Ishikawa (cell line): ENCODE results near the gene TDO2.

ENCODE experiments used
- CREB1 ChIP-seq: IDR thresholded peaks from 2 replicates; pipeline ENCODE4 v1.6.1; 2012; ENCODE audit warnings: low read depth
- FOXM1 ChIP-seq: IDR thresholded peaks from 2 replicates; pipeline ENCODE4 v1.6.1; 2012; ENCODE audit warnings: low read depth, borderline replicate concordance
- MAX ChIP-seq: IDR thresholded peaks from 2 replicates; pipeline ENCODE4 v1.6.1; 2012
- NFIC ChIP-seq: IDR thresholded peaks from 2 replicates; pipeline ENCODE4 v1.6.1; 2012
- REST ChIP-seq: IDR thresholded peaks from 2 replicates; pipeline ENCODE4 v1.6.1; 2012; ENCODE audit warnings: low read depth, mild to moderate bottlenecking
- TAF1 ChIP-seq: IDR thresholded peaks from 2 replicates; pipeline ENCODE4 v1.6.1; 2012; ENCODE audit warnings: low read depth, mild to moderate bottlenecking
- TCF12 ChIP-seq: IDR thresholded peaks from 2 replicates; pipeline ENCODE4 v1.6.1; 2012; ENCODE audit warnings: low read depth
- USF1 ChIP-seq: IDR thresholded peaks from 2 replicates; pipeline ENCODE4 v1.6.1; 2012

GRCh38 chr4:155964016-155964891, 60.8 kb downstream of the TDO2 start:
- TF ChIP-seq REST (no peak), NFIC (no peak), FOXM1 (no peak), TCF12 (no peak), TAF1 (no peak), MAX (no peak), CREB1 (no peak), USF1 (no peak)
